ENCODE measurements around the gene NFYB.

DNA sequence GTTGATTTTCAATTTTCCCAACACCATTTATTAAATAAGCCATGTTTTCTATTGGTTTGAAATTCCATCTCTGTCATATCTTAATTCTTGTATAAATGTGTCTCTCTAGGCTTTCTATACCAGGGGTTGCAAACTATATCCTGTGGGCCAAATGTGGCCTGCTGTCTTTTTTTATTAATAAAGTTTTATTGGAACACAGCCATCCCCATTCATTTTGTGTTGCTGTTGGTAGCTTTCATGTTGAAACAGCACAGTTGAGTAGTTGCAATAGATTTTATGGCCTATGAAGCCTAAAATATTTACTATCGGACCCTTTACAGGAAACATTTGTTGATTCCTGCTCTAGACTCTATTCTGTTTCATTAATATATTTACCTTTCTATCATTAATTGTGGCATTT lies 64.3 kb downstream of the NFYB start:
- TF ChIP-seq, protein P1, sequence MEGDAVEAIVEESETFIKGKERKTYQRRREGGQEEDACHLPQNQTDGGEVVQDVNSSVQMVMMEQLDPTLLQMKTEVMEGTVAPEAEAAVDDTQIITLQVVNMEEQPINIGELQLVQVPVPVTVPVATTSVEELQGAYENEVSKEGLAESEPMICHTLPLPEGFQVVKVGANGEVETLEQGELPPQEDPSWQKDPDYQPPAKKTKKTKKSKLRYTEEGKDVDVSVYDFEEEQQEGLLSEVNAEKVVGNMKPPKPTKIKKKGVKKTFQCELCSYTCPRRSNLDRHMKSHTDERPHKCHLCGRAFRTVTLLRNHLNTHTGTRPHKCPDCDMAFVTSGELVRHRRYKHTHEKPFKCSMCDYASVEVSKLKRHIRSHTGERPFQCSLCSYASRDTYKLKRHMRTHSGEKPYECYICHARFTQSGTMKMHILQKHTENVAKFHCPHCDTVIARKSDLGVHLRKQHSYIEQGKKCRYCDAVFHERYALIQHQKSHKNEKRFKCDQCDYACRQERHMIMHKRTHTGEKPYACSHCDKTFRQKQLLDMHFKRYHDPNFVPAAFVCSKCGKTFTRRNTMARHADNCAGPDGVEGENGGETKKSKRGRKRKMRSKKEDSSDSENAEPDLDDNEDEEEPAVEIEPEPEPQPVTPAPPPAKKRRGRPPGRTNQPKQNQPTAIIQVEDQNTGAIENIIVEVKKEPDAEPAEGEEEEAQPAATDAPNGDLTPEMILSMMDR (IDR thresholded peaks at IDR 0.05) = no peak
- TF ChIP-seq POLR2A (IDR thresholded peaks at IDR 0.05) = no peak
